T-helper 1 cell treated with Interleukin-12 subunit alpha and Interleukin-12 subunit beta and Interleukin-4 antibody, amounts not matched to agents 30 μg/mL and 1 μg/mL, for 36 hours (primary cell): Measurements from ENCODE around the gene KCNT1.

Source experiments
- H3K27ac Mint-ChIP-seq: one replicate; pipeline ENCODE4 v1.8.0; 2021; ENCODE audit warnings: mild to moderate bottlenecking, mixed read lengths
- H3K27me3 Mint-ChIP-seq: one replicate; pipeline ENCODE4 v1.8.0; 2021; ENCODE audit warnings: low read depth, mixed read lengths
- H3K36me3 Mint-ChIP-seq: one replicate; pipeline ENCODE4 v1.8.0; 2021; ENCODE audit warnings: low read depth, mixed read lengths
- H3K4me1 Mint-ChIP-seq: one replicate; pipeline ENCODE4 v1.8.0; 2021; ENCODE audit warnings: low read depth, mixed read lengths
- H3K4me3 Mint-ChIP-seq: one replicate; pipeline ENCODE4 v1.8.0; 2021; ENCODE audit warnings: mild to moderate bottlenecking, moderate library complexity, mixed read lengths
- H3K9me3 Mint-ChIP-seq: one replicate; pipeline ENCODE4 v1.8.0; 2021; ENCODE audit warnings: mixed read lengths

The KCNT1 gene

GRCh38 chr9:135750786-135751185 is 48.8 kb downstream of the KCNT1 start:
- H3K36me3 Mint-ChIP-seq: no peaks in the 10 kb centered on the region
- H3K4me1 Mint-ChIP-seq: no peaks in the 10 kb centered on the region
- H3K27me3 Mint-ChIP-seq: no peaks in the 10 kb centered on the region
- H3K4me3 Mint-ChIP-seq: no peak overlapping the region
- no peak overlapping the region for H3K27ac Mint-ChIP-seq
- no peaks in the 10 kb centered on the region for H3K9me3 Mint-ChIP-seq

GRCh38 chr9:135751501-135751900 is 49.5 kb downstream of the KCNT1 start:
- Mint-ChIP-seq H3K9me3 (no peaks in the 10 kb centered on the region), H3K4me1 (no peaks in the 10 kb centered on the region), H3K4me3 (no peak overlapping the region), H3K27ac (no peak overlapping the region), H3K36me3 (no peaks in the 10 kb centered on the region), H3K27me3 (no peaks in the 10 kb centered on the region)

GRCh38 chr9:135752281-135753204 is 50.6 kb downstream of the KCNT1 start:
- no peak overlapping the region for H3K27ac Mint-ChIP-seq
- H3K36me3 Mint-ChIP-seq: no peaks in the 10 kb centered on the region

GRCh38 chr9:135753391-135754105 is 51.6 kb downstream of the KCNT1 start:
- no peak overlapping the region for H3K4me3 Mint-ChIP-seq
- no peak overlapping the region for H3K27ac Mint-ChIP-seq

More at GRCh38 chr9:135752281-135753204, 50.6 kb downstream of the KCNT1 start:
- Mint-ChIP-seq H3K4me3 (no peak overlapping the region), H3K27me3 (no peaks in the 10 kb centered on the region), H3K4me1 (no peaks in the 10 kb centered on the region), H3K9me3 (no peaks in the 10 kb centered on the region)

GRCh38 chr9:135756576-135756975 is 54.6 kb downstream of the KCNT1 start:
- no peaks in the 10 kb centered on the region for H3K36me3 Mint-ChIP-seq
- no peaks in the 10 kb centered on the region for H3K27me3 Mint-ChIP-seq
- H3K4me3 Mint-ChIP-seq: no peak overlapping the region
- H3K9me3 Mint-ChIP-seq: no peaks in the 10 kb centered on the region
- H3K4me1 Mint-ChIP-seq: no peaks in the 10 kb centered on the region
- no peak overlapping the region for H3K27ac Mint-ChIP-seq

More at GRCh38 chr9:135753391-135754105, 51.6 kb downstream of the KCNT1 start:
- Mint-ChIP-seq H3K9me3 (no peaks in the 10 kb centered on the region), H3K4me1 (no peaks in the 10 kb centered on the region), H3K36me3 (no peaks in the 10 kb centered on the region), H3K27me3 (no peaks in the 10 kb centered on the region)

GRCh38 chr9:135757356-135757755 is 55.4 kb downstream of the KCNT1 start:
- no peaks in the 10 kb centered on the region for H3K9me3 Mint-ChIP-seq
- H3K4me3 Mint-ChIP-seq: no peak overlapping the region
- H3K27ac Mint-ChIP-seq: no peak overlapping the region
- no peaks in the 10 kb centered on the region for H3K27me3 Mint-ChIP-seq
- H3K4me1 Mint-ChIP-seq: no peaks in the 10 kb centered on the region
- no peaks in the 10 kb centered on the region for H3K36me3 Mint-ChIP-seq

GRCh38 chr9:135758056-135758455 is 56.1 kb downstream of the KCNT1 start:
- H3K27ac Mint-ChIP-seq: no peak overlapping the region
- H3K27me3 Mint-ChIP-seq: no peaks in the 10 kb centered on the region
- H3K36me3 Mint-ChIP-seq: no peaks in the 10 kb centered on the region
- H3K9me3 Mint-ChIP-seq: no peaks in the 10 kb centered on the region
- no peak overlapping the region for H3K4me3 Mint-ChIP-seq
- no peaks in the 10 kb centered on the region for H3K4me1 Mint-ChIP-seq

GRCh38 chr9:135758870-135759269 is 56.9 kb downstream of the KCNT1 start:
- Mint-ChIP-seq H3K27me3 (no peaks in the 10 kb centered on the region), H3K4me1 (no peaks in the 10 kb centered on the region), H3K9me3 (no peaks in the 10 kb centered on the region), H3K27ac (no peak overlapping the region), H3K36me3 (no peaks in the 10 kb centered on the region), H3K4me3 (no peak overlapping the region)

- no peaks in the 10 kb centered on the region for H3K27me3 Mint-ChIP-seq
- no peaks in the 10 kb centered on the region for H3K36me3 Mint-ChIP-seq
- no peak overlapping the region for H3K4me3 Mint-ChIP-seq
- no peaks in the 10 kb centered on the region for H3K9me3 Mint-ChIP-seq
- H3K4me1 Mint-ChIP-seq: no peaks in the 10 kb centered on the region
- H3K27ac Mint-ChIP-seq: no peak overlapping the region
Measured at GRCh38 chr9:135759676-135760300, 57.8 kb downstream of the KCNT1 start.

GRCh38 chr9:135760465-135760864 is 58.5 kb downstream of the KCNT1 start:
- no peaks in the 10 kb centered on the region for H3K9me3 Mint-ChIP-seq
- no peaks in the 10 kb centered on the region for H3K4me1 Mint-ChIP-seq
- no peak overlapping the region for H3K27ac Mint-ChIP-seq
- no peaks in the 10 kb centered on the region for H3K36me3 Mint-ChIP-seq
- H3K27me3 Mint-ChIP-seq: no peaks in the 10 kb centered on the region
- H3K4me3 Mint-ChIP-seq: no peak overlapping the region

GRCh38 chr9:135761150-135761844 is 59.3 kb downstream of the KCNT1 start:
- no peaks in the 10 kb centered on the region for H3K9me3 Mint-ChIP-seq
- H3K27me3 Mint-ChIP-seq: no peaks in the 10 kb centered on the region
- no peaks in the 10 kb centered on the region for H3K4me1 Mint-ChIP-seq
- no peaks in the 10 kb centered on the region for H3K36me3 Mint-ChIP-seq
- H3K4me3 Mint-ChIP-seq: no peak overlapping the region
- no peak overlapping the region for H3K27ac Mint-ChIP-seq

GRCh38 chr9:135761845-135762168 is 59.8 kb downstream of the KCNT1 start:
- H3K9me3 Mint-ChIP-seq: peaks cover 2% of the 10 kb centered on the region
- H3K27ac Mint-ChIP-seq: no peak overlapping the region
- no peaks in the 10 kb centered on the region for H3K4me1 Mint-ChIP-seq
- no peaks in the 10 kb centered on the region for H3K36me3 Mint-ChIP-seq
- no peaks in the 10 kb centered on the region for H3K27me3 Mint-ChIP-seq
- no peak overlapping the region for H3K4me3 Mint-ChIP-seq

GRCh38 chr9:135762921-135763320 is 60.9 kb downstream of the KCNT1 start:
- Mint-ChIP-seq H3K4me1 (no peaks in the 10 kb centered on the region), H3K9me3 (peaks cover 3% of the 10 kb centered on the region), H3K27ac (no peak overlapping the region), H3K4me3 (no peak overlapping the region), H3K36me3 (no peaks in the 10 kb centered on the region), H3K27me3 (no peaks in the 10 kb centered on the region)

GRCh38 chr9:135763716-135764446 is 61.9 kb downstream of the KCNT1 start:
- H3K4me1 Mint-ChIP-seq: no peaks in the 10 kb centered on the region
- H3K27ac Mint-ChIP-seq: no peak overlapping the region
- H3K4me3 Mint-ChIP-seq: no peak overlapping the region
- H3K36me3 Mint-ChIP-seq: no peaks in the 10 kb centered on the region
- peaks cover 3% of the 10 kb centered on the region for H3K9me3 Mint-ChIP-seq
- no peaks in the 10 kb centered on the region for H3K27me3 Mint-ChIP-seq
